Measurements from ENCODE around the gene NPAS1.

The NPAS1 gene

DNA sequence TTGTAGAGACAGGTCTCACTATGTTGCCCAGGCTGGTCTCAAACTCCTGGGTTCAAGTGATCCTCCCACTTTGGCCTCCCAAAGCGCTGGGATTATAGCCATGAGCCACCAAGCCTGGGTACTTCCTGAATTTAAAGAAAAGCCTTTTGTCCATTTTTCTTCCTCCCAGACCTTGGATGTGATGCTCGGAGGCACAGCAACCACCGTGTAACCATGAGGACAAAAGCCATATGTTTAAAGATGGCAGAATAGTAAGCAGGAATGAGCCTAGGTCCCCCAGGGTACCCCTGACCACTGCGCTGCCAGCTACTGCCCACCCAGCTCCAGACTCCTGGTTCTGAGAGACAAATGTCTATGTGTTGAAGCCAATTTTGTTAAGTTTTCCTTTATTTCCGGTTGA lies 62.9 kb downstream of the NPAS1 start:
- no peak for DNase-seq

DNA sequence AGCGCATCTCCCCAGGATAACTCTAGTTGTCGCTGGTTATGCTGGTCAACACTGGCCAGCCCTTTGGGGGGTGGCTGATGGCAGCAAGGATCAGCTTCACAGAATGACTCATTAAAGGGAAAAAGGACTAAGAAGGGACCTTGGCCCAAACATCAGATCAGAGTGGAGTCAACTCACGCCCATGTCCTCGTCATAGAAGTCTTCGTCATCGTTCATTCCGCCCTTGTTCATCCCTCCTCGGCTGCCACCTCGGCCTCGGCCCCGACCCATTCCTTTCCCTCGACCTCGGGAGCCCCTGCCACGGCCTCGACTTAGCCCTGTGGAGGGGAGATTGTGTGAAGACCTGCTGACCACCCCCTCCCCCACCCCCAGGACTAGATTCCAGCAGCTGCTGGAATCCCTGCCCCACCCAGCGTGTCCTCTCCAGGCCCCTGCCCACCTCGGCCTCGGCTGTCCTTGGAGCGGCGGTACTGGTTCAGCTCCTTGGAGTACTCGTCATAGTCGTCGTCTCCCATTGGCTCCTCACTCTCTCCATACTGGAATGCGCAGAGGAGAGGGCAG lies 65.3 kb downstream of the NPAS1 start:
- DNase-seq, result no peak

GRCh38 chr19:47086280-47086679 lies 66.6 kb downstream of the NPAS1 start:
- DNase-seq, result no peak

- no peak for DNase-seq
These were observed 70.2 kb downstream of the NPAS1 start for GRCh38 chr19:47089767-47090350.

GRCh38 chr19:47093254-47093653 lies 73.6 kb downstream of the NPAS1 start:
- DNase-seq, result no peak

DNA sequence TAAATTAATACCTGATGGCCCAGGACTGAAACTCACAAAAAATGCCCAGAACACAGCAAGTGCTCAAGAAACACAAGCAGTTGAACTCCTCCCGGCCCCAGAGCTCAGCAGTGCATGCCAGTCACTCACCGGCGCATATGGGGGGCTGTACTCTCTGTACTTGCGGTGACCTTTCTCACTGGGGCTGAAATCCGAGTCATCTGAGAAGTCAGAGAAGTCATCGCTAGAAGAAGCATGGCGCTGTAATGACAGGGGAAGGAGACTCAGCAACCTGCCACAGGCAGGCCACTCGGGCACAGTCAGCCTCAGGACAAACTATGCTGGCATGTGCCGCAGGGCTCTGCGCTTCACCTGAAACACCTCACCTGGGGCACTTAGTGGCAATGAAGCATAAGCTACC lies 74.2 kb downstream of the NPAS1 start:
- DNase-seq, result no peak

GRCh38 chr19:47094557-47095475 lies 75.2 kb downstream of the NPAS1 start:
- no peak for DNase-seq
